HL-60 (cell line): ENCODE measurements around the gene TIMP3.

Experiments
- CTCF ChIP-seq: IDR thresholded peaks from one replicate; pipeline ENCODE4 v1.5.1; 2011; ENCODE audit warnings: low read length, control low read depth, inconsistent platforms; ENCODE audit not compliant: insufficient read depth
- POLR2AphosphoS5 ChIP-seq: IDR thresholded peaks from 2 replicates; pipeline ENCODE4 v1.6.1; 2012; ENCODE audit warnings: low read depth
- SPI1 ChIP-seq: IDR thresholded peaks from 2 replicates; pipeline ENCODE4 v1.6.1; 2012; ENCODE audit warnings: low read depth, mild to moderate bottlenecking, borderline replicate concordance
- TF ChIP-seq, protein P1 (sequence below): IDR thresholded peaks from 2 replicates; pipeline ENCODE4 v1.6.1; 2012; ENCODE audit warnings: low read depth; ENCODE audit not compliant: insufficient replicate concordance

DNA sequence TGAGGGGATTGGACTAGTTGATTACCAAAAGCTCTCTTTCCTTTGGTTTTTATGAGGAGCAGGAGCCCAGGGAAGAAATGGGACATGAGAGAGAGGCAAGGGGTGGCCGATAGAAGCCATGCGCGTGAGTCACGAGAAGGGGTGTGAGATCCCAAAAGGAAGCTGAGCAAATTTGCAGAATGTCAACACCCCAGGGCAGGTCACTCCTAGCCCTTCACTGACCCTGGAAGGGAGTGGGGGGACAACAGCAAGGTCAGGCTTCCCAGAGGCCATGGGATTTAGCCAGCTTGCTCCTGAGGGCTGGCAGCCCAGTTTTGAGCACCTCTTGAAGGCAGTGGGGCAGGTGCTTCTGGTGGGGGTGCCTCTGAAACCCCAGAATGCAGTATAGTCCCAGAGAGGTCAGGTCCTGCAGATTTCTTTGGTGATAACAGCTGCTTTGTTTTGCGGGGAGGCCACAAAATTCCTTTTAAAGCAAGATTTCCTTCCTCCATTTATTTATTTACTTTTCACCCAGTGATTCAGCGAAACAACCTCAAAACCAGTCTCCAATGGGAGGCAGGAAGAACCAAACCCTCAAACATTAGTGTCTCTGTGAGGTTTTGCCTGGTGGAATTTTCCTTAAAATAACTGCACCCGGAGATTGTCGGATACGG lies 40.1 kb upstream of the TIMP3 start:
- TF ChIP-seq CTCF: no peak
- no peak for TF ChIP-seq POLR2AphosphoS5
- TF ChIP-seq, protein P1, sequence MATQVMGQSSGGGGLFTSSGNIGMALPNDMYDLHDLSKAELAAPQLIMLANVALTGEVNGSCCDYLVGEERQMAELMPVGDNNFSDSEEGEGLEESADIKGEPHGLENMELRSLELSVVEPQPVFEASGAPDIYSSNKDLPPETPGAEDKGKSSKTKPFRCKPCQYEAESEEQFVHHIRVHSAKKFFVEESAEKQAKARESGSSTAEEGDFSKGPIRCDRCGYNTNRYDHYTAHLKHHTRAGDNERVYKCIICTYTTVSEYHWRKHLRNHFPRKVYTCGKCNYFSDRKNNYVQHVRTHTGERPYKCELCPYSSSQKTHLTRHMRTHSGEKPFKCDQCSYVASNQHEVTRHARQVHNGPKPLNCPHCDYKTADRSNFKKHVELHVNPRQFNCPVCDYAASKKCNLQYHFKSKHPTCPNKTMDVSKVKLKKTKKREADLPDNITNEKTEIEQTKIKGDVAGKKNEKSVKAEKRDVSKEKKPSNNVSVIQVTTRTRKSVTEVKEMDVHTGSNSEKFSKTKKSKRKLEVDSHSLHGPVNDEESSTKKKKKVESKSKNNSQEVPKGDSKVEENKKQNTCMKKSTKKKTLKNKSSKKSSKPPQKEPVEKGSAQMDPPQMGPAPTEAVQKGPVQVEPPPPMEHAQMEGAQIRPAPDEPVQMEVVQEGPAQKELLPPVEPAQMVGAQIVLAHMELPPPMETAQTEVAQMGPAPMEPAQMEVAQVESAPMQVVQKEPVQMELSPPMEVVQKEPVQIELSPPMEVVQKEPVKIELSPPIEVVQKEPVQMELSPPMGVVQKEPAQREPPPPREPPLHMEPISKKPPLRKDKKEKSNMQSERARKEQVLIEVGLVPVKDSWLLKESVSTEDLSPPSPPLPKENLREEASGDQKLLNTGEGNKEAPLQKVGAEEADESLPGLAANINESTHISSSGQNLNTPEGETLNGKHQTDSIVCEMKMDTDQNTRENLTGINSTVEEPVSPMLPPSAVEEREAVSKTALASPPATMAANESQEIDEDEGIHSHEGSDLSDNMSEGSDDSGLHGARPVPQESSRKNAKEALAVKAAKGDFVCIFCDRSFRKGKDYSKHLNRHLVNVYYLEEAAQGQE: no peak
- no peak for TF ChIP-seq SPI1
